C1 segment of cervical spinal cord (tissue), 14 donors: Measurements from ENCODE around the gene BARX2.
"Not testable (repeated sequence)": the region's sequence is repeated elsewhere in the genome, so short reads cannot be mapped to it uniquely, and the experiment has no call there.

Experiments used
- DNase-seq, 14 donors: peaks; one replicate each; lab custom pipeline; 2025; lab: John Stamatoyannopoulos, UW

Gene BARX2, protein sequence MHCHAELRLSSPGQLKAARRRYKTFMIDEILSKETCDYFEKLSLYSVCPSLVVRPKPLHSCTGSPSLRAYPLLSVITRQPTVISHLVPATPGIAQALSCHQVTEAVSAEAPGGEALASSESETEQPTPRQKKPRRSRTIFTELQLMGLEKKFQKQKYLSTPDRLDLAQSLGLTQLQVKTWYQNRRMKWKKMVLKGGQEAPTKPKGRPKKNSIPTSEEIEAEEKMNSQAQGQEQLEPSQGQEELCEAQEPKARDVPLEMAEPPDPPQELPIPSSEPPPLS

DNA sequence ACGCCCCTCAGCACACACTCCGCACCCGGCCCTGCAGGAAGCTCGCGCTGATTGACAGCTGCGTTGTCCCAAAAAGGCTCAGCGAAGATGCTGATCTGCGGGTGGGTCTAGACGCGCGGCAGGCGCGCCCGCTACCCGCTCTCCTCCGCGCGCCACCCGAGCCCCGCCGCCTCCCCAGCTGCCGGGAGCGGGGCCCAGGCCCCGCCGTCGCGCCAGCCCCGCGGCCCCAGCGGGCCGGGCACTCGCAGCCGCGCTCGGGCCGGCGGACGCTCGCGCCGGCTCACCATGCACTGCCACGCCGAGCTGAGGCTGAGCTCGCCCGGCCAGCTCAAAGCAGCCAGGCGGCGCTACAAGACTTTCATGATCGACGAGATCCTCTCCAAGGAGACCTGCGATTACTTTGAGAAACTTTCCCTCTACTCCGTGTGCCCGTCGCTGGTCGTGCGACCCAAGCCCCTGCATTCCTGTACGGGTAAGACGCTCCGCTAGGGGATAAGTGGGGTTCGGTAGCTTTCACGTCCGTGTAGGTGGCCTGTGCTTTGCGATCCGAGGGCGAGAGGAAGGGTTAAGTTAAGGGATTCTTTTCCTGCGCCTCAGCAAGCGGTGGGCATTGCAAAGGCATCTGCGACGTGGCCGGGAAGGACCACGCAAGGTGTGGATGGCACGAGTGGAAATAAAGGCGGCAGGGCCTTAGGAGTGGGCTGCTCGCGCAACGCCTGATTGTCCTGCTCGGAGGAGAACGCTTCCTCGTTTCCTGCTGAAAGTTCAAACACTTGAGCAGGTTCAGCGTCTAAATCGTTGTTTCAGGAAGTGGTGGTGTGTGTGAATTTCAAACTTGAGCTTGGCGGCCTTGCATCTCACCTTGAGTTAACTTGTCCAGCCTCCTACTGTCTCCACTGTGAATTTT lies at the start of gene BARX2:
Gene BARX2, plus strand, starts transcription at position 98 of the 907 bp plus-strand sequence. Its CDS starts 188 bp downstream, at position 286.
- DNase-seq: peak in 7 of 14 donors; percentile 14 to 58 (median 31)

DNA sequence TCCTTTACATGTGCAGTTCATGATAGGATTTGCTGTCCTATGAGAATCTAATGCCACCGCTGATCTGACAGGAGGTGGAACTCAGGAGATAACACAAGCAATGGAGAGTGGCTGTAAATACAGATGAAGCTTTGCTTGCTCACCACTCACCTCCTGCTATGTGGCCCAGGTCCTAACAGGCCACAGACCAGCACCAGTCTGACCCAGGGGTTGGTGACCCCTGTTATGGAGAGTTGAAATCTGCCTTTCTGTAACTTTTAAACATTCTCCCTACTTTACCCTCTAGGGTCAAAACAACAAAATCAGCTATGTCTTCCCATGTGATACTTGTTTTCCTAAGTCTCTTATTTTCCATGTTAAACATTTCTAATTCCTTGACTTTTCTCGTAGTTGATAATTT lies 48.7 kb upstream of the BARX2 start:
- no peak for DNase-seq

DNA sequence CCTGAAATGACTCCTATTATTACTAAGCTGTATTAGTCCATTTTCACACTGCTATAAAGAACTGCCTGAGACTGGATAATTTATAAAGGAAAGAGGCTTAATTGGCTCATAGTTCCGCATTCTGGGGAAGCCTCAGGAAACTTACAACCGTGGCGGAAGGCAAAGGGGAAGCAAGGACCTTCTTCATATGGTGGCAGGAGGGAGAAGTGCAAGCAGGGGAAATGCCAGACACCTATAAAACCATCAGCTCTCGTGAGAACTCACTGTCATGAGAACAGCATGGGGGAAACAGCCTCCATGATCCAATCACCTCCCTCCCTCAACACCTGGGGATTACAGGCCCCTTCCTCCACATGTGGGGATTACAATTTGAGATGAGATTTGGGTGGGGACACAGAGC lies 47.9 kb upstream of the BARX2 start:
- DNase-seq: not testable (repeated sequence)

DNA sequence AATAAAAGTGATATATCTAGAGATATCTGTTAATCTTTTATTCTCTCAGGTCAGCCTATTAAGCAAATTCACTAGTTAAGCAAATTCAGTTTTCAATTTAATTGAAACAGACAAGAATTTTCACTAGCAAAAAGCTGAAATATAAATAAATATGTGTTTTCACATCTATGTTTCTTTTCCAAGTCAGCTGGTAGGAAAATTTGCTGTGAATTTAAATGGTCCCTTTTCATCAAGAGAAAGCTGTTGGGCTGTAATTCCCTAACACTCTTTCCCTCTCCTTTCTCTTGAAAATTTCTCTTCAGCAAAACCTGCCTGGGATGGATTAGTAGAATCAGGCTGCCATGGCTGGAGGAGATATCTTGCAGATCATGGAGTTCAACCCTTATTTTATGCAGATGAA lies 46.9 kb upstream of the BARX2 start:
- DNase-seq: no peak

DNA sequence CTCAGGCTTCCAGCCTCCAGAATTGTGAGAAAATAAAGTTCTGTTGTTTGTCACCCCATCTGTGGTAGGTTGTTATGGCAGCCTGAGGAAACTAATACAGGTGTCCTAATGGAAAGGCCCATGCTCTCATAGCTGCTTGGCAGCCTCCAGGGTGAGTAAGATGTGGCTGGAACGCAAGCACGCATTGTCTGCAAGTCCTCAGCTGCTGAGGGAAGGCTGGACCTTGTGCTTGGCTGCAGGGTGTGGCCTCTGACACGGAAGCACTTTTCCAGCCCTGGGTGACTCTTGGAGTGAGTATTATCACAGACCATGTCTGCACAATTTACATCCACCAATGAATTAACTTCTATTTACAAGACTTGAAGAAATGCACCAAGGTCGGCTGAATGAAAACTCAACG lies 44.4 kb upstream of the BARX2 start:
- DNase-seq: no peak

DNA sequence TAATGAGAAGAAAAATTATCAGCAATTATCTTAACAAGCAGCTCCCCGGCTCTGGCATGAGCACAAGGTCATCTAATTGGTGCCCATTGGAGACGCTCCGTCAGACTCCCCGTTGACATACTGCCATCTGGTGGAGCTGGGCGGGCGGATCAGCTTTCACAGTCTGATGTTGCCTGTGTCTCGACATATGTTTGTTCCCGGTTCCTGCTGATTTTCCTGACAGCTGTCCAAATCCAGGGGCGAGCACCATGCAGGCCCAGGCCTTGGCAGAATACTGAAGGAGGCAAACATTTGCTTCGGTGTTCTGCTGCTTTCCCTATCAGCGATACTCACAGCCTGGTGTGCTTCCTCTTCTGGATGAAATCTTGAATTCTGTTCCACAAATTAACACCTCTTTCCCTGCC lies 43.8 kb upstream of the BARX2 start:
- peak in 12 of 14 donors; percentile 17 to 71 (median 52) for DNase-seq

DNA sequence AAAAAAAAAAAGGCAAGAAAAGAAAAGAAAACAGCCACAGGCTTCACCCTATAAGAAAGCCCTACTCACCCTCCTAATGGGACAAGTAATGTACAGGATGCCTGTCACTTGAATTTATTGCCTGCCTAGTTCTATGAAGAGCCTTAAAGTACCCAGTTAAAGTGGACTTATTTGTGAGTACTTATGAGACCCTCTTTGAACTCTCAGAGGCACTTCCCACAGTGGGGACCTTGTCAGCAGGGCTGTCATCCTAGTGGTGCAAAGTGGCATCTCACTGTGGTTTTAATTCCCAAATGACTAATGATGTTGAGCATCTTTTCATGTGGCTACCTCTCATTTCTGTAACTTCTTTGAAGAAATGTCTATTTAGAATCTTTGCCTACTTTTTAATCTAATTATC lies 41.8 kb upstream of the BARX2 start:
- DNase-seq: no peak

DNA sequence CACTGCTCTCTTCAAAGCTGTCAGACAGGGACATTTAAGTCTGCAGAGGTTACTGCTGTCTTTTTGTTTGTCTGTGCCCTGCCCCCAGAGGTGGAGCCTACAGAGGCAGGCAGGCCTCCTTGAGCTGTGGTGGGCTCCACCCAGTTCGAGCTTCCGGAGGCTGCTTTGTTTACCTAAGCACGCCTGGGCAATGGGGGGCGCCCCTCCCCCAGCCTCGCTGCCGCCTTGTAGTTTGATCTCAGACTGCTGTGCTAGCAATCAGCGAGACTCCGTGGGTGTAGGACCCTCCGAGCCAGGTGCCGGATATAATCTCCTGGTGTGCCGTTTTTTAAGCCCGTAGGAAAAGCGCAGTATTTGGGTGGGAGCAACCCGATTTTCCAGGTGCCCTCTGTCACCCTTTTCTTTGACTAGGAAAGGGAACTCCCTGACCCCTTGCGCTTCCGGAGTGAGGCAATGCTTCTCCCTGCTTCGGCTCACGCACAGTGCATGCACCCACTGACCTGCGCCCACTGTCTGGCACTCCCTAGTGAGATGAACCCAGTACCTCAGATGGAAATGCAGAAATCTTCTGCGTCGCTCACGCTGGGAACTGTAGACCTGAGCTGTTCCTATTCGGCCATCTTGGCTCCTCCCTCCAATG lies 31.2 kb upstream of the BARX2 start:
- DNase-seq: not testable (repeated sequence)

DNA sequence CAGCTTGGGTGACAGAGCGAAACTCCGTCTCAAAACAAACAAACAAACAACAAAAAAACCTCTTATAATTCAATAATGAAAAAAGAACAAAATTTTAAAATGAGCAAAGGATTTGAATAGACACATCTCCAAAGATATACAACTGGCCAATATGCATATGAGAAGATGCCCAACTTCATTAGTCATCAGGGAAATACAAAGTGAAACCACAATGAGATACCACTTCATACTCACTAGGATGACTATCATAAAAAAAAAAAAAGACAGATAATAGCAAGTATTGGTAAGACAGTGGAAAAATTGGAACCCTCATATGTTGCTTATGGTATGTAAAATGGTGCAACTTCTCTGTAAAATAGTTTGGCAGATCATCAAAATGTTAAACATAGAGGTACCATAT lies 28.7 kb upstream of the BARX2 start:
- DNase-seq: no peak

DNA sequence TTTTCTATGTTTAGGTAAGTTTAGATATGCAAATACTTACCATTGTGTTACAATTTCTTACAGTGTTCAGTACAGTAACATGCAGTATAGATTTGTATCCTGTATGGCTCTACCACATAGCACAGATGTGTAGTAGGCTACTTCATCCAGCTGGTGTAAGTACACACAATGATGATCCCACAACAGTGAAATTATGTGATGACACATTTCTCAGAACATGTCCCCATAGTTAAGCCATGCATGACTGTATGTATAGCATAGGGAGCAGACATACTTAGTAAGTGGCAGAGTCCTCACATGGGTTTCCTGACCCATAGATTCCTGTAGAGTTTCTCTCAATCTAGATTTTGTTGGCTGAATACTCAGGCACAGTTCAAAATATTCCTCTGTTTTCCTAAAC lies 26.8 kb upstream of the BARX2 start:
- no peak for DNase-seq

DNA sequence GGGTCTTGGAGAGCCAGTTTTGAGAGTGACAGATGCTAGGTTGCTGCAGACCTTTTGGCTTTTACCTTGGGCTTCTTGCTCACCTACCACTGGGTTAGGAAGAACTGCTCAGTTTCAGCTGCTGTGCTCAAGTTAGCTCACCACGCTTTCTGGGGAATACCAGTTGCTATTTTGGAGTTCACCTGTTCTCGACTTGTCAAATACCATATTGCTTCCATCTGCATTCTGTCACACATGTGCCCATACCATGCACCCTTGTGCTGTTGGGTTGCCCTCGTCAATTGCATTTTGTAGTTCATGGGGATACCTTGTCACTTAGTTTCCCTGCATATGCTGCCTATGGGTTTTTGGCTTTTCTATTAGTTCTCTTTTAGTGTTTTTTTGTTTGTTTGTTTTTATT lies 23.0 kb upstream of the BARX2 start:
- no peak for DNase-seq

DNA sequence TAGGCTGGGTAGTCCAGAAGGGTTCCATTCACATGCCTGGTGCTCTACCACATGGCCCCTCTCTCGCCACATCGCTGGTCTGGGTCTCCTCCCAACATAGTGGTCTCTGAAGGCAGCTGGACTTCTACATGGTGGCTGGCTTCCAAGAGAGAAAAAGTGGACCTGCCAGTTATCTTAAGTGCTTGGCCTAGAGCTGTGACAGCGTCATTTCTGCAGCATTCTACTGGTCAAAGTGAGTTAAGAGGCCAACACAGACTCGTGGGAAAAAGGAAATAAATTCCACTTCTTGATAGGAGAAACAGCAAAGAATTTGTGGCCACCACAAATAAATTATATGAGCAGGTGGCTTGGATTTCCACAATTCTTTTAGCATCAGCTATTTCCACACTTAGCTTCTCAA lies 21.0 kb upstream of the BARX2 start:
- DNase-seq: no peak

DNA sequence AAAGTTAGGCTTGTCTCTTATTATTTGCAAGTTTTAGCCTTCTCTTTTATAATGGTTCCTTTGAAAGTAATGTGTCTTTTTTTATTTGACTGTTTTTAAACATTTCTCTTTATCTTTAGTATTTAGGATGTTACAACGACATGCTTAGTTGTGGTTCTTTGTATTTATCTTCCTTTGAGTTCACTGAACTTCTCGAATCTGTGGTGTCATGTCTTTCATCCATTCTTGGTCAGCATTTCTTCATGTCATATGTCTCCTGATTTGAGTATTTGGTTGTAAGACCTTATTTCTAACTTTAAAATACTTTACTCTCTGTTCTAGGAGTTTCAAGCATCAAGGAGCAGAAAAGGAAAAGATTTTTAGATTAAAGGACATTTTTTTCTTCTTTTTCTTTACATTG lies 15.9 kb upstream of the BARX2 start:
- DNase-seq: no peak

DNA sequence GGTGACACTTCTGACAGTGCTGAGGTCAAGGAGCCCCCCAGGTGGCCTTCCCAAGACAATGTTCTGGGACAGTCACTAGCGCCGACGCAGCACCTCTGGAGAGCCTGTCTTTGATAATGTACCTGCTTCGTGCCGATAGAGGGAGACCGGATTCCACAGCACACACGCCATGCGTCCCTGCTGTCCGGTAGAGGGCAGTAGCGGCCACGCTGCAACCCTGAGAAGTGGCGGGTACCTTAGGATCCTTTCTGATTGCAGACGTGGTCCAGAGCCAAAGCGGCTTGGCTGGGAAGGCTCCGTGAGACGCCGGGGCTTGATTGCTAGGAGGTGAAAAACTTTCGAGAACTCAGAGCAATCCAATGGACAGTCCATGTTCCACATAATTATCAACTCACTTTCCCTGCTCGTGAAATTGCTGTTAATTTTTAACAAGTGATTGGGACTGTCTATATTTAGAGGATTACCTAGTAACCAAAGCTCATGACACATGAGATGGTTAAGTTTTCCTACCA lies 11.4 kb upstream of the BARX2 start:
- DNase-seq: peak in 9 of 14 donors; percentile 12 to 75 (median 45)

DNA sequence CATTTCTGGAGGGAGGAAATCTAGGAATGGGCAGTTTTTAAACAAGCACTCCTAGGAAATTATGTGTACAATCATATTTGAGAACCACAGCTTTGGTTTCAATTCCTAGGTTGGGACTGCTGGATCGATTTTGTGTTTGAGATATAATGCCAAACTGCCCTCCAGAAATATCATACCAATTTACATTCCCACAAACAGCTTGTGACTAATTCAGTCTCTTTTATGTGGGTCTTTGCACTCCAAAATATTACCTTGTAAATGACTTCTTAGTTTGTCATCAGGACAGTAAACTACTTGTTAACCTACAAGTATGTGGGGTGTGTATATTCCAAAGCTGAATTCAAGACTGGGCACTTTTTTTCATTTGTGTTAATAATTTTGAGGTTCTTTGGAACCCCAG lies 9.8 kb upstream of the BARX2 start:
- DNase-seq: no peak

DNA sequence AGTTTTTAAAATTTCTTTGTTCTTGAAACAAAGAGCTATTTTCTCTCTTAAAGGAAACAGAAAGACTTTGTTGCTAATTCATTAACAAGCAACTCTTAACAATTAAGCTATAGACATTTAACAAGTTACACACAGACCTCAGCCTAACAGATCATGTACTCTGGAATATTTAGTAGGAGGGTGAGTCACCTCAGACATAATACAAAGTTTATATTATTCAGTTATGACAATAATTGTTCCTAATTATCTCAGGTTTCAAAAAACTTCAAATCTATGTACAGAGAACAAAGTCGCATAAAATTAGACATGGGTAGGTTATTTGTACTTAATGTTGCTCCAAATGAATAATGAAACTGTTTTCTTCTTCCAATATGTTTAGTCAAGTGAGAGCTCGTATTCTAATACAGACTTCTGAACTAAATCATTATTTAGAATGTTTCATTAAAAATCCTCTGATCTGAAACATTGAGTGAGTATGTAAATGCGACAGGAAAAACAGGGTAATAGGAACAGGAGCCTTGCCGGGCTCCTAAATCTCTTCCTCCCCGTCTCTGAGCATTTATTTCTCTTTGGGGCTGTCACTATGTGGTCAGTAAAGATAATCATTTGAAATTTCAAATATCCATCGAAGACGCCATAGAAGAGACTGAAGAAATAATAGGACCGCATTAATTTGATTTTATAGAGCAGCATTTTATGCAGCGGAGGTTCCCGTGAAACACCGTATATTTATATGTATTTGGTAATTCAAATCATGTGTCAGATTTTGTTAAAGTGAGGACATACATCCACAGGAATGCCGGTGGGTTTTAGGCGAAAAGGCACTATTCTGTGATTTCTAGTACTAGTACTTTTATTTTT lies 8.7 kb upstream of the BARX2 start:
- DNase-seq: no peak

DNA sequence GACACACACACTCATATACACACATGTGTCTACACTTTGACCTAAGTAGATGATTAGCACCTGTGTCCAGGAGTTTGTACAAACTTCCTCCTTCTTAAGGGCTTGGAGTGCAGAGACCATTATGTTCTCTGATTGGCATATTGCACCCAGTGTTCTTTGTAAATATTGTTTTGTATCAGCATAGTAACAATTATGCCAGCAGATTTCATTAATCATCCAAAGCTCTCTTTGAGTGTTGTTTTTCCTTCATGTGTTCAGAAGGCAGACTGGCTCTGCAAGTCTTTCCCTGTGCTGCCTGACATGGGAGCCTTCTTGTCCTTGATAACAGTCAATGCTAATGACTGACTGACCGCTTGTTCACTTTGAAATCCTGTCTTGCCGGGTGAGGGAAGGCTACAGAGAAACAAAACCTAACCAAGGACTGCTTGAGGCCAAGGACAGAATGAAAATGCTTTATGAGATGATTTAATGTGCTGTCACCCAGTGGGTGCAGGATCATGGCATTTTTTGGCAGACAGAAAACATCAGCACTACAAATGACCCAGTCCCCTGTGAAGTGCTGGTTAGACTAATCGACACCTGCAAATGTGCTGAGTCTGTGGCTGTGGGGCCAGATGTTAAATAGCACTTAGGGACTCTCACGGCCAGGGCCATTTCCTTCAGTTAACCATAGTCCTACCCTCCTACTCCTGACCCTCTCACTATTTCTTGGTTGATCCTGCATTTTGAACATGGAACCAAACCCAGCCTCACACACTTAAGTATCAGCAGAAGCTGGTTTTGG lies 6.6 kb upstream of the BARX2 start:
- DNase-seq: no peak

DNA sequence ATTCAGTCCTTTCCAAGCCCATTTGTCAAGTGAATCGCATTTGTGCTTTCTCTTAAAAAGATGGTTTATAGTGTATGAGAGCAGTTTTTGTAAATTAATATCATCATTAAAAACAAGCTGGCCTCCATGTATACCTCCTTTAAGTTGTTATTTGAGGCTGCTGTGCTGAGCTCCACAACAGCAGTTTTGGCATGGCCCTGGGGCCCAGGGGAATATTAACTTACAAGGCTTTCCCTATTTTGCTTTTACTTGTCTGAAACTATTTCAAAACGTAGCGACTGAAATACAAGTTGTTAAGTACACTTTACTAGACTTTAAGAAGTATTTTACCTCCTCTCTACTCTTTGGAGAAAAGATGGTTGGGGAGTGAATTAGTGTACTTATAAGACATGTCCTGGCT lies 4.9 kb upstream of the BARX2 start:
- DNase-seq: no peak

DNA sequence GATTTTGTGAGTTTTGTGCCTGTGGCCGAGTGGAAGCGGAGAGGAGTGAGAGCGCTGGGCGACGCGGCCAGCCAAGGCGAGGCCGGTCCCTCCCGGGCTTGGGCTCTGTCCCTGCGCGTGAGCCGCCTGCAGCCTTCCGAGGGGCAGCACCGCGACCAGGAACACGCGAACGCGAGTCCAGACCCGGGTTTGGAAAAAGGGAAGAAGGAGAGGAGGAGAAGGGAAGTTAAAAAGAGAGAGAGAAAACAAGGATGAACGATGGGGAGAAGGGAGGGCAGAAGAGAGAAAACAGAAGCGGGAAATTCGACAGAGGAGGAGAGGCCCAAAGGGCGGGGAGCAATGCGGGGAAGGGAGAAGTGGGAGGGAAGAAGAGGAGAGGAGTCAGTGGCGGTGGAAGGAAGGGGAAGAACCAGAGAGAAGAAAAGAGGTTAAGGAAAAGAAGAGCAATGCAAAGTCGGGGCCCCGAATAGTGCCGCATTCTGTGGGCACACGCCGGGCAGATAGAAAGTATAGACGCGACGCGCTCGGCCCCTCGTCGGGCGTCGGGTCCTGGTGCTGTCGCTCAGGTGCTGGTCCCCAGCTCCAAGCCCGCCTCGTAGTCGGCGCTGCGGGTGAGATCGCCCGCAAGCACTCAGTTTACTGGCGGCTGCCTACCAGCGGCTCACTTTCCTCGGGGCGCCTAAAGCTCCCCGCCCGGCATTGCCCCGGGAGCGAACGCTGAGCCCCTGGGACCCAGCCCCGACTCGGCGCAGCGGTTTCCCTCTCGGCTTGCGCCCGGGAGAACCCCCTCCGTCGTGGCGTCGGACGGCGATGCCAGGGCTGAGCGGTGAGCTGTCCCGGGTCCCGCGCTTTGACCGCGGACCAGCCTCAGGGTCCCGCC lies 2.8 kb upstream of the BARX2 start:
- no peak for DNase-seq
